Esophagus muscularis mucosa (tissue), 3 donors: ENCODE measurements around the gene PPEF1.

Experiments used
- CTCF ChIP-seq, 3 experiments: fragments of 200-600 bp in 2 of 3; fragments of 450-650 bp in 1 of 3; sonication (generic) in 2 of 3; IDR thresholded peaks; one replicate each; pipeline ENCODE4 v1.5.1; 2017 to 2019; ENCODE audit warnings: antibody characterized with exemption in 3 of 3, mild to moderate bottlenecking in 2 of 3, moderate library complexity in 1 of 3
- POLR2A ChIP-seq: fragments of 450-650 bp; IDR thresholded peaks from one replicate; pipeline ENCODE4 v1.6.1; 2017; ENCODE audit warnings: antibody characterized with exemption, moderate library complexity, mild to moderate bottlenecking, low read depth
- POLR2AphosphoS5 ChIP-seq, 2 donors: sonication (generic); formaldehyde crosslinking; IDR thresholded peaks; one replicate each; pipeline ENCODE4 v1.6.1; 2017; ENCODE audit warnings: antibody characterized with exemption in 2 of 2

- TF ChIP-seq POLR2AphosphoS5 (IDR thresholded peaks at IDR 0.05) (no peak), CTCF (IDR thresholded peaks at IDR 0.05) (no peak), POLR2A (no peak)
These were observed 25.4 kb upstream of the PPEF1 start for GRCh38 chrX:18681996-18682395.
